Retinal pigment epithelial cell (primary cell): Measurements from ENCODE around the gene MAFG.

ENCODE experiments used
- DNase-seq: peaks from one replicate; pipeline ENCODE4 v3.0.0-alpha.2; 2010; ENCODE audit warnings: low read depth
- H3K4me3 ChIP-seq: 2 replicates; pipeline ENCODE4 v1.5.1; 2011; ENCODE audit warnings: mild to moderate bottlenecking, low read length, control low read depth, moderate library complexity
- TF ChIP-seq, protein P1 (sequence below): conservative IDR thresholded peaks from 2 replicates; pipeline ENCODE4 v1.5.1; 2011; ENCODE audit warnings: low read depth, low read length, control low read depth, inconsistent platforms

Gene MAFG

GRCh38 chr17:81879121-81879520, 48.4 kb downstream of the MAFG start:
- no peak for DNase-seq
- H3K4me3 ChIP-seq: no peak overlapping the region
- TF ChIP-seq, protein P1, sequence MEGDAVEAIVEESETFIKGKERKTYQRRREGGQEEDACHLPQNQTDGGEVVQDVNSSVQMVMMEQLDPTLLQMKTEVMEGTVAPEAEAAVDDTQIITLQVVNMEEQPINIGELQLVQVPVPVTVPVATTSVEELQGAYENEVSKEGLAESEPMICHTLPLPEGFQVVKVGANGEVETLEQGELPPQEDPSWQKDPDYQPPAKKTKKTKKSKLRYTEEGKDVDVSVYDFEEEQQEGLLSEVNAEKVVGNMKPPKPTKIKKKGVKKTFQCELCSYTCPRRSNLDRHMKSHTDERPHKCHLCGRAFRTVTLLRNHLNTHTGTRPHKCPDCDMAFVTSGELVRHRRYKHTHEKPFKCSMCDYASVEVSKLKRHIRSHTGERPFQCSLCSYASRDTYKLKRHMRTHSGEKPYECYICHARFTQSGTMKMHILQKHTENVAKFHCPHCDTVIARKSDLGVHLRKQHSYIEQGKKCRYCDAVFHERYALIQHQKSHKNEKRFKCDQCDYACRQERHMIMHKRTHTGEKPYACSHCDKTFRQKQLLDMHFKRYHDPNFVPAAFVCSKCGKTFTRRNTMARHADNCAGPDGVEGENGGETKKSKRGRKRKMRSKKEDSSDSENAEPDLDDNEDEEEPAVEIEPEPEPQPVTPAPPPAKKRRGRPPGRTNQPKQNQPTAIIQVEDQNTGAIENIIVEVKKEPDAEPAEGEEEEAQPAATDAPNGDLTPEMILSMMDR: no peak

DNA sequence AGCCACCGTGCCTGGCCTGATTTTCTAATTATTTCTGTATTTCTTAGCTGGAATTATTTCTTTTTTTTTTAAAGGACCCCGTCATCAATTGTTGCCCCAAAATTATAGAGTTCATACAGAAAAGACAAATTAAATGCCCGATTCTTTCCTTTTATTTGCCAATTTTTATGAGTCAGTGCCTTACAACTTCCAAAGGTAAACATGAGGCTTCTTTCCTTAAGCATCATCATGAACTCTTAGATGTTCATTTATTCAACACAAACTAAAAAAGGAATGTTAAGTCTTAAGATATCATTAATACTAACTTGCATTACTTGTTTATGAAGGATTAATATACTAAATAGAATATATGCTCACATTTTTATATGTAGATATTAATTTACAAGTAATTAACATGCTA, 49.2 kb downstream of the MAFG start:
- H3K4me3 ChIP-seq: no peak overlapping the region
- DNase-seq: no peak
- TF ChIP-seq, protein P1: no peak

GRCh38 chr17:81877569-81877968, 50.0 kb downstream of the MAFG start:
- no peak overlapping the region for H3K4me3 ChIP-seq
- no peak for DNase-seq
- TF ChIP-seq, protein P1: no peak

- TF ChIP-seq, protein P1: no peak
- DNase-seq: no peak
- H3K4me3 ChIP-seq: peak overlapping the region; percentile 77
Observed at GRCh38 chr17:81871387-81872230, 55.9 kb downstream of the MAFG start.

DNA sequence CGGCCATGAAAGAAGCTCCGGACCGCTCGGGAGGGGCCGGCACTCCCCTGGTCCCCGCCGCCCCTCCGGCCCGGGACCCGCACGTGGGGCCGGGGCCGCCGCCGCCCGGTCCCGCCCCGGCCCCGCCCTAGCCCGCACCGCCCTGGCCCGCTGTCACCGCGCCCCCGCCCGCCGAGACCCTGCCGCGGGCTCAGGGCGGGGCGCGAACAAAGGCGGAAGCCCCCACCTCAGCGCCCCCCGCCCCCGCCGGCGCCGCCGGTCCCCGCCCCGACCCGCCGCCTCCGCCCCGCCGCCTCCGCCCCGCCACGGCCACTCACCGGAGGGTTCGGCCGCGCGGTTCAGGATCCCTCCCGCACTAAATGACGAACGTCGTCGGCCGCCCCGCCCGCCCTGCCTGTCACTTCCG, 56.6 kb downstream of the MAFG start, which contains the start of gene ARHGDIA:
TSS of gene ARHGDIA (minus strand) at position 357 of the 406 bp plus-strand sequence. CDS start 1,407 bp downstream, outside the sequence.
- peak within 1 kb of the TSS; percentile 77 for H3K4me3 ChIP-seq
- TF ChIP-seq, protein P1: no peak

DNA sequence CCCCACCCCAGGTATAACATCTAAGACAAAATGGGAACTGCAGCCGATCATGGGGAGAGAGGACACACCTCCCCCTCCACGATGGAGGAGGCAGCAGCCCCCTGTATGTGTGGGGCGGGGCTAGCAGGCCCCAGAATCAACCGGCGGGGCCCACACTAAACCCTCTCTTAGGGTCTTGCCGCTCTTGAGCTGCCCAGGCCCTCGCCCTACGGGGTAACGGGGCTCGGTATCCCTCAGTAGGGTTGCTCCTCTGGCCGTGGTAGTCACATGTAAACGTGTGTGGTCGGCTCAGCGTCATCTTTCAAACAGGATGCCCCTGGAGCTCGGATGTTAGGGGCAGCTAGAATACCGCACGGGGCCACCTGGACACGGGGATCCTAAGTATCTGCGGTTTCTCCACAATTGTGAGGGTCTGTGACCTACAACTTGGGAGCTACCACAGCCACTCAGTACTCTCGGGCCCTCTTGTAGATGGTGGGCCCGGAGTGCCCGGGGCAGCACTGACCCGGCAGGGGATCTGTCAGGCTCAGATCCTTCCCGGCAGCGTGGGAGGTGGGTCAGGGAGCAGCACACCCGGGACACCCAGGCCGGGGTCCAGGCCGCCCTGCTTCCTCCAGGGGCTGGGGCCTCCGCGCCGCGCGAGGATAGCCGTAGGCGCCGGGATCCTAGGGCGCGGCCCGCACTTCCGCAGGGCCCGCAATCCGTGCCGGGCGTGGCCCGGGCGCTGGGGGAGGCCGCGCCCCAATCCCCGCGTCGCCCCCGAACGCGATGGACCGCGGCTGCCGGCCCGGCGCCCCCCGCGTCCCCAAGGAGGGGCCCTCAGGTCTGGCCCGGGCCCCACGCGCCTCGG, 57.2 kb downstream of the MAFG start:
- DNase-seq: no peak
- TF ChIP-seq, protein P1: no peak
- peak overlapping the region; percentile 77 for H3K4me3 ChIP-seq

More for the DNA sequence above, 56.6 kb downstream of the MAFG start, which contains the start of gene ARHGDIA:
- DNase-seq: no peak
